CD4-positive, alpha-beta T cell treated with Interleukin-2 at 100 ng/mL for 4 hours (primary cell): ENCODE results near the gene PRR35.

Experiments
- DNase-seq: peaks from one replicate; pipeline ENCODE4 v3.0.0-alpha.2; 2020; ENCODE audit warnings: low spot score

PRR35 gene

DNA sequence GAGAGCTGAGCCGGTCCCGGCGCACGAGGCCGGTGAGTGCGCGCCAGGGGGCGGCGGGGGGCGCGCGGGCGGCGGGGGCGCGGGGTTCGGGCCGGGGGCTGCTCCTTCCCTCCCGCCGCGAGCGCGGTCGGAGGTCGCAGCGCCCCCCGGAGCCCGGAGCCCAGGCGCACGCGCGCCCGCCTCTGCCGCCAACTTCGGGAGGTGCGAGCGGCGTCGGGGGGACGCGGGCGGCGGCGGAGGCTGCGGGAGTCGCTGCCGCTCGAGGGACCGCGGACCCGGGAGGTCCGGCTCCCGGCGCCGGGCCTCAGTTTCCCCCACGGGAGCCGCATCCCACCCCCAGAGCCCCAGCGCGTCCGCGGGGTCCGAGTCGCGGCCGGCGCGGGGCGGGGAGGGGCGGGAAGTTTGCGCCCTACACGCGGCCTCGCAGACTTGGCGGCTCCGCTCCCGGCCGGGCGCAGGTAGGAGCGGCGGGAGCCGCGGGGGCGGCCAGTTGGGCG is at the start of gene PRR35:
PRR35 (plus strand) TSS at position 191 of the 497 bp plus-strand sequence. CDS start 2,901 bp downstream, outside the sequence.
- DNase-seq = no peak

DNA sequence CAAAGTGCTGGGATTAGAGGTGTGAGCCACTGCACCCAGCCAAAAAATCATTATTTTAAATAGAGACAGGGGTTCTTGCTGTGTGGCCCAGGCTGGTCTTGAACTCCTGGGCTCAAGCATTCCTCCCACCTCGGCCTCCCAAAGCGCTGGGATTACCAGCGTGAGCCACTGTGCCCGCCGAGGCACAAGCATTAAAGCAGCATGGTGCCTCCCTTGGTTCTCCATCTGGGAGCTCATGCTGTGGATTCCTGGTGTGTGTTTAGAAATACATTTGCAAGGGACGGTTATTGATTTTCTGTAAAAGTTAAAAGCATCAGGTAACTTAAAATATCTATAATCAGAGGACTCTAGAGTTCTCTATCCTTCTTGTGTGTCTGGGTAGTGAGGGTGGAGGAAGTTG is 47.4 kb upstream of the PRR35 start:
- DNase-seq = no peak

DNA sequence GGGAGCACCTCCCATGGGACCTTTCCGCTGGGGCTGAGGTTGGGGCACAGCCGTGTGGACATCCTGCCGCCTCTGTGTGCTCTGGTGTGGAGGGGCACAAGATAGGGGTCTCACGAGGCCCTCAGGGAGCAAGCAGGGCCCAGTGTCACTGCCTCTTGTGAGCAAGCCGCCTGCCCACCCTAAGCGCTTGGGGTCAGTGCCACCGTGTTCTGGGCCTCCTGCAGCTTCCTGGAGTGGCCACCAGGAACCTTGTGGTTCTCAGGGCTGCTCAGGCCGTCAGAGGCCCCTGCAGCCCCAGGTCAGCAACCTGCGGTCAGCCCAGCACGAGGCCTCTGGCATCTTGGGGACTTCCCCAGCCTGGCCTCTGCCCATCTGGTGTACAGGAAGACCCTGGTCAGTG is 46.2 kb upstream of the PRR35 start:
- no peak for DNase-seq

DNA sequence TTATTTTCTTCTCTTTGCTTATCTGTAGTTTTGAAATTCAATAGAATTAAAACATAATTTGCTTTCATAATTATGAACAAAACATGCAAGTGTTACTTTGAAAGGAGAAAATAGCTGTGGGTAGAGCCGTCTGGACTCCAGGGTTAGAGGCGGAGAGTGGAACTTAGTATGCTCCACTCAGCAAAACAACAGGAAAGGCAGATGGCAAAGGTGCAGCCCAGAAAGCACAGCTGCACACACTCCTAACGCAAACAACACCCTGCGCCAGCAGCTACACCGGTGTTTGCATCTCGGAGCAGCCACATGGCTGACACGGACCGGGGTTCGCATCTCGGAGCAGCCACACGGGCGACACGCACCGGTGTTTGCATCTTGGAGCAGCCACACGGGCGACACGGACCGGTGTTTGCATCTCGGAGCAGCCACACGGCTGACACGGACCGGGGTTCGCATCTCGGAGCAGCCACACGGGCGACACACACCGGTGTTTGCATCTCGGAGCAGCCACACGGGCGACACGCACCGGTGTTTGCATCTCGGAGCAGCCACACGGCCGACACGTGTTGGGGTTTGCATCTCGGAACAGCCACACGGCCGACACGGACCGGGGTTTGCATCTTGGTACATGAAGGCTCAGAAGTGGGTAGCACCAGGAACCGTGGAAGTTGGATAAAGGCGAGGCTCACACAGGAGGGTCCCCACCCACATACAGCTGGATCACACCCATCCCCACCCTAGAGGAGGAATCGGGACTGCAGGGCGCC is 44.8 kb upstream of the PRR35 start:
- DNase-seq = no peak

DNA sequence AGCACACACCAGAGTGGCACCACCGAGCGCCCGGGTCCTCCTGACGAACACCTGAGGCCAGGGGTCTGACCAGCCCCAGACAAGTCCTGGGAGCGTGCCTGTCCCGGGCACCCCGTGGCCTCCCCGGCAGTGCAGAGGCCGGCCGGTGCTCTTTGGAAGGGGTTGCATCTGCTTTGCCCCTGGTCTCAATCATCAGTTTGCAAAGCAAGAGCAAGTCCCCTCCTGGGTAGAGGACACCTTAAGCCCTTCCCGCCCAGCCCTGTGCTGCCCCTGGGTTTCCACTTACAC is 44.3 kb upstream of the PRR35 start:
- no peak for DNase-seq

DNA sequence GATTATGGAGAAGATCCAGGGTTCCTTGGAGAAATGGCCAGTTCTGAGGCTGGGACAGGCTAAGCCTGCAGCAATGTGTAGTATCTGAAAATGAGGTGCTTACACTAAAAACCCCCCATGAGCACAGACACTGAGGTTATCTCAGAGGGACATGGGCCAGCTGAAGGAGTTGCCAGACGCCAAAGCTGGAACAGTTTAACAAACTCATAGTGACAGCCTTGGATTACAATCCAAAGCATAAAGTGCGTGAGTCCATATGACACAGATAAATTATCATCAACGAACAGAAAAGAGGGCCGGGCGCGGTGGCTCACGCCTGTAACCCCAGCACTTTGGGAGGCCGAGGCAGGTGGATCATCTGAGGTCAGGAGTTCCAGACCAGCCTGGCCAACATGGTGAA is 43.9 kb upstream of the PRR35 start:
- no peak for DNase-seq

DNA sequence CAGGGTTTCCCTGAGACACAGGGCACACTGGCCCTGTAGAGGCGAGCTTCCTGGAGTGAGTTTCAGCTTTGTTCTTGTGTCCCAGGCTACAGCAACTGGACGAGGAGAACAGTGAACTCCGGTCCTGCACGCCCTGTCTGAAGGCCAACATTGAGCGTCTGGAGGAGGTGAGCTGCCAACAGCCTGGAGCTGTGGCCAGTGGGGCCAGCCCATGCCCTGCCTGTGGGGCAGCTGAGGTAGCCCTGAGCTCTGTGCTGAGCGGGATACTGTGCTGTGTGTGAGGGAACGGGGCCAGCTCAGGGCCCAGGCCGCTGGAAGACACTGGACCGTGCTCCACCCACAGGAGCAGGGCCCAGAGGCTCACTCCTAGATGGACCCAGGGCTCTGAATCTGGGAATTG is 41.3 kb upstream of the PRR35 start:
- no peak for DNase-seq

DNA sequence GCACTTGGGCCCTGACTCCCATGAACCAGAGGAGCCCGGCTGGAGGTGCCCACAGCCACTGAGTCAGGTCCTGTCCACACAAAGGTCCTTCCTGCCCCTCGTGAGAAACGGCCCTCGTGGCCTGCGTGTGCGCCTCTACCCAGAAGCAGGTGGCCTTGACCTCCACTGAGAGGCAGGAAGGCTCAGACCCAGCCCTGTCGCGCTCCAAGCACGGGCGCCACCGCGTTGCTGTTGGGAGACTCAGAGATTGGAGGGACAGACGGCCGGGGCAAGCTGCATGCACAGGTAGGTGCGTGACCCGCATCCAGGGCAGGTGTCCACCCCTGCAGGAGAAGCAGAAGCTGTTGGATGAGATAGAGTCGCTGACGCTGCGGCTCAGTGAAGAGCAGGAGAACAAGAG is 40.8 kb upstream of the PRR35 start:
- DNase-seq = no peak

DNA sequence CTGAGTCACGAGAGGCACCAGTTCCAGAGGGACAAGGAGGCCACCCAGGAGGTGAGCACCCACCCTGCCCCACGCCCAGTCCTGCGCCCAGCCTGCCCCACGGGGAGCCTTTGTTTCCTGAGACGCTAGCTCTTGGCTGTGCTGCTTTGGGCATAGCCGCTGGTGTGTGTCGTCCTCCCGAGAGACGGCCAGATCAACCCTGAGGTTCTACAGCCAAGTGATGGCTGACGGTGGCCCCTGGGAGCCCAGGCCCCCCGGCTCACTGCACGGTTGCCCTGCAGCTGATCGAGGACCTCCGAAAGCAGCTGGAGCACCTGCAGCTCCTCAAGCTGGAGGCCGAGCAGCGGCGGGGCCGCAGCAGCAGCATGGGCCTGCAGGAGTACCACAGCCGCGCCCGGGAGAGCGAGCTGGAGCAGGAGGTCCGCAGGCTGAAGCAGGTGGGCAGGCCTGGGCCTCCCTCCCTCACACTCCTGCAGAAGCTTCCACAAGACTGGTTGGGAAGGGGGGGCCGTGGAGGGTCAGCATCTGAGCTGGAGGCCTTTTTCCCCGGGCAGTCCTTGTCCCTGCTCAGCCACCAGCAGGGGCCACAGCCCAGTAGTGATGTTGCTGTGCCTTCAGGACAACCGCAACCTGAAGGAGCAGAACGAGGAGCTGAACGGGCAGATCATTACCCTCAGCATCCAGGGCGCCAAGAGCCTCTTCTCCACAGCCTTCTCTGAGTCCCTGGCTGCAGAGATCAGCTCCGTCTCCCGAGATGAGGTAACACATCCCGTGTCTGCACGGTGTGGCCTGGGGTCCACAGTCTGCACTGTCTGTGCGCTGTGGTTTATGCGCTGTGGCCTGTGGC is 40.1 kb upstream of the PRR35 start:
- no peak for DNase-seq

DNA sequence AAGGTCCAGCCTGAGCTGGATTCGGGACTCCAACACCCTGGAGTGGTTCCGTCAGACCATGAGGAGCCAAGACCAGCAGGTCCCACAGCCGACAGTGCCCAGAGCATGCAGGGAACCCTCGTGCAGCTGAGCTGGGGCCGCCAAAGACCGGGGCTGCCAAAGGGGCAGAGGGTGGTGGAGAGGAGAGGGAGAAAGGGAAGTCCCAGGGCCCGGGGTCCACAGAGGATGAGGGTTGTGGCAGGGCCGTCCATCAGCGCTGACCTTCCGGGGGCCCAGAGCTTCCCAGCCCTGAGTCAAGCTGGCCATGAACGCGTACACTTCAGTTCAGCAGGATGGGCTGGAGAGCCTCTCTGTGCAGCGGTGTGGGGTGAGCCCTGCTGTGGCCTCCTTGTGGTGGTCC is 39.3 kb upstream of the PRR35 start:
- no peak for DNase-seq

DNA sequence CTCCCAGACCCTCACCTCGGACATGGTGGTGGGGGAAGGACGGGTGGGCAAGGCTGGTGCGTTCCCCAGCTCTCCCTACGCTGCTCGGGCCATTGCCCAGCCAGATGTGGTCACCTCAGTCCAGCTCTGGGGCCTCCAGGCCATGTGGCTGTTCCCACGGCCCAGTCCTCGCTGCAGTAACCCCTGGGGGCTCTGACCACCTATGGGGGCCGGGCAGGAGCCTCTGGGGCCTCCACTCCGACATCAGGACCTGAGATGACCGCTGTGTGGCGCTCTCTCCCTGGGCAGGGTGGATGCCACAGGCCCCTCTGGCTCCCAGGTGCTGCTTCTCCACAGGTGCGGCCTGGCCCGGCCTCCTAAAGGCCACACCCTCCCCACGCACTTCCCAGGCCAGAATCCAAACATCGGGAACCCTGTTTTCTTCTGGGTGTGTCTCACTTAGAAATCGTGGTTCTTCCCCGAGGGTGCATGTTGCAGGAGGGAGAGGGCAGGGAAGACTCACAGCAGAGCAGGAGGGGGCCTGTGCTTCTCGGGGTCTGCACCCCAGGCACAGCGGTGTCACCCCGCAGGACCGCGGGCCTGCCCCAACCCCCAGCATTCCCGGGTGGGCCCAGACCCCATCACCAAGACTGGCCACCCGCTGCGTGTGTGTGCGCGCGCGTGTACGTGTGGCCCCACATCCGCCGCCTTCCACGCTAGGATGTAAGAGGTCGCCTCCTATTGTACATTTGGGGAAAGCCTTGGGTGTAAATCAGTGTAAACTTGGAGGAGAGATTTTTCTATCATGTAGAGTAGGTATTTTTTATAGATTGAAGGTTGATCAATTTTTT is 38.6 kb upstream of the PRR35 start:
- no peak for DNase-seq

DNA sequence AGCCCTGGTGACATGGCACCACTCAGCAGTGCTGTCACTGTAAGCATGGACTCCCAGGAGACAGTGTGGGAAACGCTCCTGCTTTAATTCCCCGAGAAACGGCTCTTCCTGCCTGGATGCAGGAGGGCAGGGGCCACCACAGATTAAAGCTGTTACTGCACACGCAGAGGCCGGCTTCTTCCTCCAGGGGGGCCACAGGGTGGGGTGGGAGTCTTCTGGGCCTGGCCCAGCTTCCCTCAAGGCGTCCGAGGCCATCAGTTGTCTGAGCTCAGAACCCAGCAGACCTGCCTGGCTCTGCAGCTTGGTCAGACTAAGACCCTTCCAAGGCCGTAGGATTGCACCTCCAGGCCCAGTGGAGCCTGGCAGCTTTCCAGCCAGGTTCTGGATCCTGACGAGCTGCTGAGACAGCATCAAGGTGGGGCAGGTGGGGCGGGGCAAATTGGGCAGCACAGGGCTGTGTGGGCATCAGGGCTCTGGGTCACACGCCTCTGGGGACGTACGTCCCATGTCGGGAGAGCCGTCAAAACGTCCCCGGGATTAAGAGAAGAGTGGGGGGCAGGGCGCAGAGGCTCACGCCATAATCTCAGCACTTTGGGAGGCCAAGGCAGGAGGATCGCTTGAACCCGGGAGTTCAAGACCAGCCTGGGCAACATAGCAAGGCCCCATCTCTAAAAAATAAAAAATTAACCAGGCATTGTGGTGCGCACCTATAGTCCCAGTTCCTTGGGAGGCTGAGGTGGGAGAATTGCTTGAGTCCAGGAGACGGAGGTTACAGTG is 37.7 kb upstream of the PRR35 start:
- no peak for DNase-seq

DNA sequence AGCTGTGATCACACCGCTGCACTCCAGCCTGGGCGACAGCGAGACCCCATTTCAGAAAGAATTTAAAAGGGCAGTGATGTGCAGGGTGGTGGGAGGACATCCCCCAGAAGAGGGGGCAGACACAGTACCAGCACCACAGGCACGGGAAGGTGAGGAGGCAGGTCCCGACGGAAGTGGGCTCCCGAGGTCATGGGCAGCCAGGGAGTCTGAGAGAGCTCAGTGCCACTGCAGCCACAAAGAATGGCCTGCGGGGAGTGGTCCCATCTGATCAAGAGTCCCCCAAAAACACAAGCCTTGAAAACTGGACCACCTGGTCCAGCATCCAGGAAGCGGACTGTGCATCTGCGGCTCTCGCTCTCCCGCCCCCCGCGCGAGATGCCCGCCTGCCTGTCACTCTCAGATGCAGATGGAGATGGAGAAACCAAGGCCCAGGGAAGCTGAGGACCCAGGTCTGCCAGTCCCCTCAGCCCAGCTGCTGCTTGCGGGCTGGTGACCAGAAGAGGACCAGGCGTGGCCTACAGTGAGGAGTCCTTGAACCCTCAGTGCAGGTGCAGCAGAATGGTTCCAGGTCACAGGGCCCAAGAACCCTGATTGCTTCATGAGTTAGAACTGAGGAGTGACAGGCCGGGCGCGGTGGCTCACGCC is 37.0 kb upstream of the PRR35 start:
- no peak for DNase-seq

DNA sequence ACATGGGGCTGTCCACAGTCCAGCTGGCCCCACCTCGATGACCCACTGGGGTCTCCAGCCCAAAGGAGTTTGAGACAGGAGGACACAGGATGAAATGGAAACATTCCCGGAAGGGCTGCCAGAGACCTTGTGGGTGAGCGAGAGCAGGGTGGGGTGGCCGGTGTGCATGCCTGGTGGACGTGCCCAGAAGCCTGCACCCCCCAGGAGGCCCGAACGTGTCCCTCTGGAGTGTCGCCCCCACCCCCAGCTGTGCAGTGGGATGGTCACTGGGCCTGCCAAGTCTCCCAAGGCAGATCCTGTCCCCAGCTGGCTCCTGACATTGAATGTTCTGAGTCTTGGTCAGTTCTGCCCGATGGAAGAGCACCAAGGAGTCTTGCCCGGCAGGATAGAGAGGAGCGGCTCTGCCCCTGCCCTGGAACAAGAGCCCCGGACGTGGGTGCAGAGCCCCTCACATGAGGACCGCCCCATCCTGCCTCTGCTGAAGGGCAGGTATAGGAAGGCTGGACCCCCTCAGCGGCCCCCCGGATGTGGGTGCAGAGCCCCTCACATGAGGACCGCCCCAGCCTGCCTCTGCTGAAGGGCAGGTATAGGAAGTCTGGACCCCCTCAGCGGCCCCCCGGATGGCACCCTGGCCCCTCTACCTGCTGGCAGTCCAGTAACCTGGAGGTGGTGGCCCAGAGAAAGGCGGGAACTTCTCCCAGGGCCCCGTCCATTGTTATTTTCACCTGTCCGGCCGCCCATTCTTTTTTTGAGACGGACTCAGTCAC is 35.7 kb upstream of the PRR35 start:
- no peak for DNase-seq

DNA sequence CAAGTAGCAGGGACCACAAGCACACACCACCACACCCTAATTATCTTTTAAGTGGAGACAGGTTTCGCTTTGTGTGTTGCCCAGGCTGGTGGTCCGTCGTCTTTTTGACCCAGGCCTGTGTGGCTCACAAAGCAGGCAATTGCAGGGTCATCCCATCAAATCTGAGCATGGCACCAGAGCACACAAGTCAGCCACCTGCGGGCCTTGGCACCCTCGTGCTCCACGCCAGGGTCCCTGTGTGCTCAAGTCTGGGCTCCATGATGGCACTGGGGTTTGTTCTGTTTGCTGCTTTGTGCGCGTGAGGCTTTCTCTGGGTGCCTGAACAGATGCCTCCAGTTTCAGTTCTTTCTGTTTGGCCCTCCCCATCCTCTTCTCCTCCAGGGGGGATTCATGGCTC is 35.1 kb upstream of the PRR35 start:
- DNase-seq = no peak

DNA sequence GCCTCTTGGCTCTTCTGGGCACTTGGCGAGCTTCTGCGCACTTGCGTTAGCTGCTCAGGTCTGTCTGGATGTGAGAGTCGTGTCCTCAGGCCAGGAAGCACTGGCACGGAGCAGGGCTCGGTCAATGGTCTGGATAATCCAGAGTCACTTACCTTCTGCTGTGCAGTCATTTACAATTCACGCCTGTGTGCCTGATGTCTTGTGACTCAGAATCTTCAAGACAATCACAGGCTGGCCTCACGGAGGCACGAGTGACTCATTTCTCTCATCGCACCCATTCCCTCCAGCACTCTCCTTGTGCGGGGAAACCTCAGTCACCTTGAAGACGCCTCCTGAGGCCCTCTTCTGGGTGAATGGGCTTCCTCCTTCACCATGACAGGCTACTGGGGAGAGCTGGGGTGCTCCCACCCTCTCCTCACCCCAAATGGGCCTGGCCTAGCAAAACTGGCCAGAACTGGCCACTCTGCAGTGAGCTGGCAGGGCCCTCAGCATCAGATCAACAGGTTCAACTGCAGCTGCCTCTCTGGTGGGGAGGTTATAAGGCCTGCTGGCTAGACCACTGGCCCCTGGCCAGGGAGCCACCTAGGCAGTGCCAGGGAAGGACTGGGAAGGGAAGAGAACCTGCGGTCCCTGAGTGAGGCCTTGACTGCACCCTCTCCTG is 34.5 kb upstream of the PRR35 start:
- peak; percentile 77 for DNase-seq

DNA sequence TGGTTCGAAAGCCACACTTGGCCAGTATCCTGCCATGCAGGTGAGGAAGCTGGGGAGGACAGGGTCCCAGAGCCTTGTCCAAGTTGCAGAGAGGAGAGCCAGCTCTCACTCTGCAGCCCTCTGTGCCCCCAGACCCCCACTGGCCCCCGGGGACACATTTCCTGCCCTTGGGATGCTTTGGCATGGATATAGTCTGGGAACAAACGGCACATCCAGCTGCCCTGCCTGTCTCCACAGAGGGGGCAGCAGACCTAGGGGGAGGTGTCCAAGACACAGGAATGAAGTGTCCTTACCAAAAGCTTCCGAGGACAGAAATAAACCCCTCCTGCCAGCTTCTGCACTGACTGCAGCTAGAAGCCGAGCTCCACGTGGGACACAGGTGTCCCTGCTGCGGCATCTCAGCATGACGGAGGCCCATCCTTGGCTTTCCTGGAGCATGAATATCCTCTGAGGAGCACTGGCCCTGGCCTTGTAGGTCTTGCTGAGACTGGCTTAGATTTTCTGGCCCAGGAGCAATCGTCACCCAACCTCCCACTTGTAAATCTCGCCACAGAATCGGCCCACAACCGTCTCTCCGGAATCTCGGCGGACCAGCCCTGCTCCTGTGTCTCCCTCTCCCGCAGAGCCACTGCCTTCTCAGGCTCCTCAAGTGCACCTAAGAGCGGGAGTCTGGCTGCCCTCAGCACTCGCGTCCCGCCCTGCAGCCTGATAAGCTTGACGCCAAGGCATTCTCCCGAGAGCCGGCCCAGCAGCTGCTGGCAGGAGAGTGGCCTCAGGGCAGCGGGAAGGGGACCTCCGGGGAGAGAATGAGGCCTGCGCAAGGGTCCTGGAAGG is 33.8 kb upstream of the PRR35 start:
- no peak for DNase-seq

DNA sequence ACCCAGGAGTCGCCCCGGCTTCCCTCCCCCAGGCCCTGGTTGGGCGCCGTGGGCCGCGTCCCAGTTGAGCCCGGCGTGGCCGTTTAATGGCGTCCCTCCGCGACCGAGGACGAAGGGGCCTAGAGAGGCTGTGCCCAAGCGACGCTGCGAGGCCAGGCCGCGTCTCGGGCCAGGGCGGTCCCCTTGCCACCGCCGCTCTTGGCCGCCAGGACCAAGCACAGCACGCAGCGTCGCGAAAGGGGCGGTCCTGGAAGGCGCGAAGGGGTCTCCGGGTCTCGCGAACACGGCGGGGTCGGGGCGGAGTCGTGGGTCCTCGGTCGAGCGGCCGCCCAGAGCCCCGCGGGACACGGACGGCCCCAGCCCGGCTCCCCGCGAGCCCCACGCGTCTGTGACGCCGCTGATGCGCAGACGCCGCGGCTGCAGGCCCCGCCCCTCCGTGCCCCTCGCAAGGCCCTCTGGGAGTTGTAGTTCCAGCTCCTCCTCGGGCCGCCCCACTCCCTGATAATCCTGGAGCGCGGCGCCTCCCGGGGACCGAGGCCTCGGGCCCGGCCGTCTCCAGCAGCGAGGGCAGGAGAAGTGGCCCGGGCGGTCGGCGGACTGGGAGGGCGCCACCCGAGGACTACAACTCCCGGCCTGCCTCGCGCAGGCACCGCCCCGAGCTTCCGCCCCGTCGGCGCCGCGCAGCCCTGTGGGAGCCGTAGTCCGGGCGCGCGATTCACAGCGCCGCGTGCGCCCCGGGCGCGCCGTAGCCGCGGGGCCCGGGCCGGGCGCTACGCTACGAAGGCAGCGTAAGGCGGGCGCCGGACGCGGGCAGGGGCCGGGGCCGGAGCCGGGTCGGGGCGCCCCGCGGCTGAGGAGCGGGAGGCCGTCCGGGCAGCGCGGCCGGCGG is 32.9 kb upstream of the PRR35 start, which contains the start of gene CAPN15:
CAPN15 (plus strand) TSS at position 698 of the 889 bp plus-strand sequence. CDS start 19,127 bp downstream, outside the sequence.
- DNase-seq = peak; percentile 81
